KG1 (cell line): Measurements from ENCODE around the gene RELT.

Experiments
- DNase-seq: peaks from one replicate; lab custom pipeline; 2025; lab: John Stamatoyannopoulos, UW

Gene RELT

DNA sequence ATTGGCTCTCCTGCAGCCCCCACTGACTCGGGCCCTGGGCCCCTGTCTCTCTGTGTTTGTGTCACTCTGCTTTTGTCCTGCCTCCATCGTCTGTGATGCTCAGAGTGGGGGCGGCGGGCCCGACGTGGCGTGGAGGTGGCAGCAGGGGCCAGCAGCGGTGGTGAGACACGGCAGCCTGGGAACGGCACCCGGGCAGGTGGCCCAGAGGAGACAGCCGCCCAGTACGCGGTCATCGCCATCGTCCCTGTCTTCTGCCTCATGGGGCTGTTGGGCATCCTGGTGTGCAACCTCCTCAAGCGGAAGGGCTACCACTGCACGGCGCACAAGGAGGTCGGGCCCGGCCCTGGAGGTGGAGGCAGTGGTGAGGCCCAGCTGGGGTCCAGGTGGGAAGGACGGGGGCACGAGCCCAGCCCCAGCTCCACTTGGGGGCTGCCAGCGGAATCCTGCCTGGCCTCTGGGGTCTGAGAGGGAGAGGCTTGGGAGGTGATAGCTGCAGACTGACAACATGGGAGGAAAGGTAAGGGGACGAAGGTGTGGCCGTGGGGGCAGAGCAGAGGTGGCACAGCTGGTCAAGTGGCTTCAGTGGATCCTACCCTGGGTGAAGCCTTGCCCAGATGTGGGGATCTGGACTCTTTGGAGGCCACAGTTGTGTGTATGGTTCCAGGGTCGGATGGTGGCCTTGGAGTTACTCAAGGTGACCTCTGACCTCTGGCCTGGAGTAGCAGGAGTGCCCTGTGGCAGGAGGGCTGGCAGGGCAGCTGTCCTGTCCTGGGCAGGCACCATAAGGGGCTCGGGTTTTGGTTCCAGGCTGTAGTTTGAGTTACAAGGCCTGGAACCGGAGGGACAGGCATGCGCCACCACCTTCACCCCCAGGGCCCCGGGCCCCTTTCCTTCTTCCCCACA lies 16.2 kb downstream of the RELT start:
- no peak for DNase-seq

DNA sequence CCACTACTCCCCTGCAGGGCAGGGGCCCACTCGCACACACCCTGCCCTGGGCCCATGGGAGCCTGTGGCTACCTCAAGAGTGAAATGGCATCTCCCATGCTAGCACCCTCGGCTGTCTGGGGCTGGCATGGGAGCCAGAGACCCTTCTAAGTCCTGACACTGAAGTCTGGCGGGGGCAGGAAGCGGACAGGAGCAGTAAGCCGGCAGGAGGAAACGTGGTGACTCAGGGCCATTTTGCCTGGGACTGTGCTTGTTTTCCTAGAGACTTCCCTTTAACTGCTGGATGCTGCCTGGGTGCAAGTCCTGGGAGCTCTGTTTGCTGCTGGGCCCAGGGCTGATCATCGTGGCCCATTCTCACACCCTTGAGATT lies 16.8 kb downstream of the RELT start:
- no peak for DNase-seq

DNA sequence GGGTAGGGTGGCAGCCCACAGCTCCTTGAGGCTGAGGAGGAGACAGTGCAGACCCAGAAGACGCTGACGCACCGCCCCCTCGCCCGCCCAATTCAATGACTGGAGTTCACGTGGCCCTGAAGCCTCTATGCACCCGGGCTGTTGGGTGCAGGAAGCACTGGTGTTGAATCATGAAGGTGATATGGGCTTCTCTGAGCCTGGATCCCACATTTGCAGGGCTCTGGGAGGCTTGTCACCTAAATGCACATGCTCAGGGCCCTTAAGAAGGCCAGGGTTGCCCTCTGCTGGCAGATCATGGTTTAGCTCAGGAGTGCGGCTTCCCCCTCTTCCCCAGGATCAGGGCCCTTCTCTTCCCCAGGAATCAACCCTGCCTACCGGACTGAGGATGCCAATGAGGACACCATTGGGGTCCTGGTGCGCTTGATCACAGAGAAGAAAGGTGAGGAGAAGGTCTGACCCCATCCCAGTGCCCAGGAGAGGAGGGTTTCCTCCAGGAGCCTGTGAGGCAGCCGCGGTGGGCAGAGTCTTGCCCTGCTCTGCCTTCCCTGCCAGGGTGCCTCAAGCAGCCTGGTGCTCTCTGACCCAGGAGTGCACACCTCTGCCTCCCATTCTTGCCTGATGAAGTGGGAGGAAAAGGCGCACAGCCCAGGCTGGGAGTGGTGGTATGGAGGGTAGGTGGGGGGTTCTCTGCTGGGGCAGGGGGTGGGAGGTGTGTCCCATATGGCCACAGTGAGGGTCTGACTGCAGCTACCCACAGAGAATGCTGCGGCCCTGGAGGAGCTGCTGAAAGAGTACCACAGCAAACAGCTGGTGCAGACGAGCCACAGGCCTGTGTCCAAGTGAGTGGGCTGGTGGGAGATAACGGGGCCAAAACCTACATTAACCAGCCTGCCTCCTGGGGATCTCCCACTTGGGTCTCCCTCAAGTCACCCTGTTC lies 17.5 kb downstream of the RELT start:
- peak; percentile 41 for DNase-seq

DNA sequence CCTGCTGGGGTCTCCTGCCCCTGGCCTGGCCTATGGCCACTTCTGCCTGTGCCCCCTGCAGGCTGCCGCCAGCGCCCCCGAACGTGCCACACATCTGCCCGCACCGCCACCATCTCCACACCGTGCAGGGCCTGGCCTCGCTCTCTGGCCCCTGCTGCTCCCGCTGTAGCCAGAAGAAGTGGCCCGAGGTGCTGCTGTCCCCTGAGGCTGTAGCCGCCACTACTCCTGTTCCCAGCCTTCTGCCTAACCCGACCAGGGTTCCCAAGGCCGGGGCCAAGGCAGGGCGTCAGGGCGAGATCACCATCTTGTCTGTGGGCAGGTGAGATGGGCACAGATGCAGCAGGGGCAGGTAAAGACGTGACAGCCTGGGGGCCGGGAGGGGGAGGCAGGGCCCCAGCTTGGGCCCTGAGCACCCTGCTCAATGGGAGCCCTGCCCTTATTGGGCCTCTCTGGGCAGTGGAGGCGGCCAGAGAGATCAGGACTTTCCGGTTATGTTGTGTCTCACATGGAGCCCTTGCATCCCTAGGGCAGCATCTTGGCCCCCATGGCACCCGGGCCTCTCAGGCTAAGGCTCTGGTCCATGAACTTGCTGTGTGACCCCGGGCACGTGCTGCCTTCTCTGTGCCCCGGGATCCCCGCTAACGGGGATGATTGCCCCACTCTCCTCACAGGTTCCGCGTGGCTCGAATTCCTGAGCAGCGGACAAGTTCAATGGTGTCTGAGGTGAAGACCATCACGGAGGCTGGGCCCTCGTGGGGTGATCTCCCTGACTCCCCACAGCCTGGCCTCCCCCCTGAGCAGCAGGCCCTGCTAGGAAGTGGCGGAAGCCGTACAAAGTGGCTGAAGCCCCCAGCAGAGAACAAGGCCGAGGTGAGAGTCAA lies 18.5 kb downstream of the RELT start:
- DNase-seq: no peak

DNA sequence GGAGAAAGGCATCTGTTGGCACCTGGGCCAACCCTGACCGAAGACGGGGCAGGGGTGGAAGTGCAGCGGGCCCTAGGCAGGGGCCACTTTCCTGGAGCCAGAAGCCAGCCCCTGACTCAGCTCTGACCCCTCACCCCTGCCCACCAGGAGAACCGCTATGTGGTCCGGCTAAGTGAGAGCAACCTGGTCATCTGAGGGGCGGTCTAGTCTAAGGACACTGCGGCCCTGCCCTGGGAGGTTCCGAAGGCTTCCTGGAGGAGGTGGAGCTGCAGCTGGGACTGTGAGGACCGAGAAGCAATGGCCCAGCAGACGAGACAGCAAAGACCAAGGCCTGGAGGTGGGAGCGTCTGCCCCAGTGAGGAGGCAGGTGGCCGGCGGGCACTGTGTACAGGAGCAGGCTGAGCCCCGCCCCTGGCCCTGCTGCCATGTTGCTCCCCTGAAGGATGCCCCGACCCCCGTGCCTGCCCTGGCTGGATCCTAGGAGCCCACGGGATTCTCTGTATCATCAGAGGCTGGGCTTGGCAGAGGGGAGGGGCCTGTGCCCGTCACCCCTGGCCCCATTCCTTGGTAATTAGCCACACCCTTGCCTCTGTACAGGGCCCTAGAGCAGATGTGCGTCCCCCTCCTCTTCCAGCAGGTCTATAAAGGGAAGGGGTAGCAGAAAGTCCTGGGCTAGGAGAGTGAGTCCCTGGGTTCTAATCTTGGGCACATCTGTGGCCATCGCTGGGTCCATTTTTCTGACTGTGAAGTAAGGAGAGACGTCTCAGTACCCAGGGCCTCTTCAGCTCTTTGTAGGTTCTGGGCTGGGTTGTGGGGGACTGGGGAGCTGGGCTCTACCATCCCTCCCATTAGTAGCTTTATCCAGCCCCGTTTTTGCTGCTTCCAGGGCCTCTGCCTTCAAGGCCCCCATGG lies 19.4 kb downstream of the RELT start:
- no peak for DNase-seq

DNA sequence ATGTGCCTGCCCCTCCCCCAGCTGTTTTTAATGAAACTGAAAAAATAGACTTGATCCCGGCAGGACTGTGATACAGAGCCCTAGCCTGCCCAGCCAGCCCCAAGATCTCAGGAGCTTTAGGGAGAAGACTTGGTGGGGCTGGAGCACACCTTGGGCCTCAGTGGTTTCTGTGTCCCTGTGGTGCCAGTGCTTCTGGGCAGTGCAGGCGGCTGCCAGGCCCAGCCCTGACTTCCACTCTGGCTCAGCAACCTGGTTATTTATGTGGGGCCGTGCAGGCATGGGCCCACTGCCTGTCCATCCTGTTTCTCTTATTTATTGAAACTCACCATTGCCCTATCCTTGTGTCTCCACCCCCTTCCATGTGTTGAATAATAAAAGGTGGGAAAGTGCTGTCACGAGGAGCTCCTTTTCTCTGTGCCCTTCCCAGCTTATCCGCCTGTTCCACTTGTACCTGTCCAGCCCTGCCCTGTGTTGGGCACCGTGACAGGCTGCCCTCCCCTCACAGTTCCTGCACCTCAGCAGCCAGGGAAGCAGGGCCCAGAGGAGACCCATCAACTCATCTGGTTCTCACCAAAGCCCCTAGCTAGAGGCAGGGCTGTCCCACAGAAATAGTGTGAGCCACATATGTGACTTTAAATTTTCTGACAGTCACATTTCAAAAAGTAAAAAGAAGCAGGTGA lies 20.2 kb downstream of the RELT start:
- no peak for DNase-seq

DNA sequence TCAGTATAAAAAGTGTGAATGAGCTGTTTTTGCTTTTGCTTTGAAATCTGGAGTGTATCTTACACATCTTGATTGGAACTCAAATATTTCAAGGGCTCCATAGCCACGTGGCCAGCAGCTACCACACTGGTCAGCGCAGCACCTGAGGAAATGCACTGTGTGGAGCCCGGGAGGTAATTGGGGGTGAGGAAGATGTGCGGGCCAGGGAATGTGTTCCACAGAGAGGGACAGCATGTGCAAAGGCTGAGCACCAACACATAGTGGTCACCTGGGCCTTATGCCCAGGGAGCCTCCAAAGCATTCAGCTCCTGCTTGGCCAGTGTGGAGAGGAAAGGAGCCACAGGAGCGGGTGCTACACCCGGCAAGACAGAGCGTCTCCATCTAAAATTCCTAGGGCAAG lies 20.8 kb downstream of the RELT start:
- DNase-seq: no peak

DNA sequence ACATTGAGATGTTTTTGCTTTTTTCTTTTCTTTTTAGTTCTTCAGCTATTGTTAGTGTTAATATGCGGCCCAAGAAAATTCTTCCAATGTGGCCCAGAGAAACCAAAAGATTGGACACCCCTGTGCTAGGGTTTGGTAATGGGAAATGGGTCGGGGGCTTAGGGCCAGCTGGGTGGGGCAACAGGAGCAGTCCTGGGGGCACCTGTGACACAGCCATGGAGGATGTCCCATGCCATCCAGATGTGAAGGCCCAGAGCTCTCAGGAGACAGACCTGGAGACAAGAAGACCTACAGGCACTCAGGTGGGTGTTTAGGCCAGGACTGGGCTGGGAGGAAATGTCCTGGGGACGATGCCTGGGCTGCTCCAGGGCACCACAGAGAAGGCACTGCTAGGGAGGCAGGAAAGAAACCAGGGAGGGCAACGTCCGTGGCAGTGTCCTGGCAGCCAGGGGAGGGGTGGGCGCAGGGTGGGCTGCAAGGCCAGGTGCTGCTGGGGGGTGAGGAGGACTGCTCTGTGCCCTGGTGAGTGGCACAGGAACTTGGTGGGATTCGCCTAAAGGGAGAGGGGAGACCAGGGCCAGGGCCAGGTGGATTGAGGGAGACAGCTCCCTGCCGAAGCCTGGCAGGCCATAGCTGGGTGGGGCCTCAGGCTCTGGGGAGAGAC lies 21.4 kb downstream of the RELT start:
- DNase-seq: no peak

DNA sequence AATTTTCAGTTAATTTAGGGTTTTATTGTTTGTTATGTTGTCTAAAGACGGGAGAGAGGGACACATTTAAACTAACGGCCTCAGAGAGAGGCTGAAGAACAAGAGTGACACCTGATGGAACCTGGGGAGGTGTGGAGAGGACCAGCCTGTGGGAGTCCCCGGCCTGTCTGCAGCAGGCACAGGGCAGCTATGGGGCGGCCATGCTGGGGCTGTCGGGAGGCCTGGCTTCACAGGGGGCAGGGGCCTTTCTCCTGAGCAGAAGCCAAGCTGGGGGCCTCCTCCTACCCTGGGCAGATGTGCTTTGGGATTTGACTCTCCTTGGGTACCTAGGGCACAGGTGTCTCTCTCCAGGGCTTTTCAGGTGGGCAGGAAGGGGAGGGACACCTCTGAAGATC lies 21.9 kb downstream of the RELT start:
- no peak for DNase-seq

DNA sequence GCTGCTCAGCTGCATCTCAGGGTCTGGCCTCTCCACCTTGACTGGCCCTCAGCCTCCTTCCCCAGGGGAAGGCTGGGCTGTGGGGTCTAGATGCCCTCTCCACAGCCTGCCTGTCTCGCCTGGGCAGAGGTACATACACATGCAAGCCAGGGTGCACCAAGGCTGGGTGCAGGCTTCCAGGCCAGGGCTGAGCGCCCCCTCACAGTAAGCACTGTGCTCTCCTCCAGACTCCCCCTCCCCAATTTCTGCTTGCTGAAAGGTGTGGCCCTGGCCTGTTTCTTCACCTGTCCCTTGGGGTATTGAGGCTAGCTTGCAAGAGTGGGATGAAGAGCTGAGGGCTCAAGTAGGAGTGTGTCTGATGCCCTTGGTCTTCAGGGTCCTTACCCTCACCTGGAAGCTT lies 22.5 kb downstream of the RELT start:
- DNase-seq: no peak

DNA sequence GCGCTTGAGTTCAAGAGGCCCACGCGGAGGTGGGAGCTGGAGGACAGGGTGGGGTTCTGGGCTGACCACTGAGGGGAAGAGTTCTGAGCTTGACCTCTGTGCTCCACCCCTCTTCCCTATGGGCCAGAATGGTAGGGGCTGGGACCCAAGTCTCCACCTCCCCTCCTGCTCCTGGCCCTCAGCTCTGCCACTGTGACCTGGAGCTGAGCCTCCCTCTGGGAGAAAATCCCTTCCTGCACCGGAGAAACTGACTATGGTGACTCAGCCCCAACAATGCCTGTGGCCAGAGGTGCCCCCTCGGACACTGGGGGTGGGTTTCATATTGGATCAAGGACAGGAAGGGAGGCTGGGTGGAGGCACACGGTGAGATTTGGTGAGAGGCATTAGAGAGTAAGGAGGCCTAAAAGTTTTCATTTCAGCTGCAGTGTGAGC lies 23.0 kb downstream of the RELT start:
- DNase-seq: no peak

DNA sequence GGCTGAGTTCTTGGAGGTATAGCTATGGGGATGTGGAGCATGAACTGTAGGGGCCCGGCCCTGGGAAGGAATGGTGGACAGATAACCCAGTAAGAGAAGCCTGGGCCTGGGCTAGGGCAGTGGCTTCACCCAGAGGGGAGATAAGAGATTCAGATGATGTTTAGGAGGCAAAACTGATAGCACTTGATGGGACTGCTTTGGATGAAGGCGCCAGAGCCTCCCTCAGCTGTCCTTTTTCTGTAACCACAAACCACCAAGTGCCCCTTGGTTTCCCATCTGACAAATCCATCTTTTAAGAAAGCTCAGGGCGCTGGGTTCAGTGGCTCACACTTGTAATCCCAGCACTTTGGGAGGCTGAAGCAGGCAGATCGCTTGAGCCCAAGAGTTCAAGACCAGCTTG lies 23.4 kb downstream of the RELT start:
- no peak for DNase-seq

DNA sequence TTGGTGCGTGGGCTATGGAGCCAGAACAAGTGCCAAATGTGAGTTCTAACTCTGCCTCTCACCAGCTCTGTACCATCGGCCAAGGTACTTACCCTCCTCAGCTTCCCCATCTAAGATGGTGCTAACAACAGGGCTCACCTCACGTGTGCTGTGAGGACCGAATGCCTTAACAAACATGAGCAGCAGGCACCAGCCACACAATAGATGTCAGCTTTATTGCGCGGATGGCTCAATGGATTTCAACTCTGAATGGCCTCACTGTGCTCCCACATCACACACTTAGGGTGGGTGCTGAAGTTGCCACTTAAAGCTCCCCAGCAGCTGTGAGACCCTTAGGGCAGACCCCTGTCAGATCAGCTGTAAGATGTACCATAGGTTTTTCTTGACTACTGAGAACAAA lies 24.1 kb downstream of the RELT start:
- DNase-seq: no peak

DNA sequence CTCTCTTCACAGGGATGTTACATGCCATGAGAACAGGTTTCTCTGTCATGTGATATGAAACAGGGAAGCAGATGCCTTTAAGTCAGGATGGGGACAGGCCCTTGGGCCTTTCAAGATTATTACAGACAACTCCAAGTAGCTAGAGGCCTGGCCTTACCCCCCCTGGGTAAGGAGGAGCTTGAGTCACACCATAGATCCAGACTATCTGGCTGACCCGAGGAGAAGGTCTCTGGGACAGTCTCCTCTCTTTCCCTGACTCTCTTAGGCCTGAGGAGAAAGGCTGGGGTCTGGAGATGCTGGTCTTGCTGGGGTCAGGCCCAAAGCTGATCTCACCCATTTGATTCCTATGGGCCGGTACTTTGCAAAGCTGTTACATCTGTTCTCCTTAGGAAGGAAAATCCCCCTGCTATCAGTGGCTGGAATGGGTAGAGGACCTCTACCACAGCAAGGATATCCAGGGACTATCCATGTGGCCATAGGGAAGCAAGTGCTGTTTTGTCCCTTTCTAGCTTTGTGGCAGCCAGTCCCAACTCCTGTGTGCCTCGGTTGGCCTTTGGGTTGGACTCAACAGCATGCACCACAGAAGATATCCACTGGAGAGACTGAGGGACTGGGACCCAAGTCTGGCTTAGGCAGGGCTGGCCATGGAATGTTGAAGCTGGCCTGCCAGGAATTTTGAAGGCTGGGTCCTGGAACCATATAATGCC lies 25.2 kb downstream of the RELT start:
- DNase-seq: no peak

DNA sequence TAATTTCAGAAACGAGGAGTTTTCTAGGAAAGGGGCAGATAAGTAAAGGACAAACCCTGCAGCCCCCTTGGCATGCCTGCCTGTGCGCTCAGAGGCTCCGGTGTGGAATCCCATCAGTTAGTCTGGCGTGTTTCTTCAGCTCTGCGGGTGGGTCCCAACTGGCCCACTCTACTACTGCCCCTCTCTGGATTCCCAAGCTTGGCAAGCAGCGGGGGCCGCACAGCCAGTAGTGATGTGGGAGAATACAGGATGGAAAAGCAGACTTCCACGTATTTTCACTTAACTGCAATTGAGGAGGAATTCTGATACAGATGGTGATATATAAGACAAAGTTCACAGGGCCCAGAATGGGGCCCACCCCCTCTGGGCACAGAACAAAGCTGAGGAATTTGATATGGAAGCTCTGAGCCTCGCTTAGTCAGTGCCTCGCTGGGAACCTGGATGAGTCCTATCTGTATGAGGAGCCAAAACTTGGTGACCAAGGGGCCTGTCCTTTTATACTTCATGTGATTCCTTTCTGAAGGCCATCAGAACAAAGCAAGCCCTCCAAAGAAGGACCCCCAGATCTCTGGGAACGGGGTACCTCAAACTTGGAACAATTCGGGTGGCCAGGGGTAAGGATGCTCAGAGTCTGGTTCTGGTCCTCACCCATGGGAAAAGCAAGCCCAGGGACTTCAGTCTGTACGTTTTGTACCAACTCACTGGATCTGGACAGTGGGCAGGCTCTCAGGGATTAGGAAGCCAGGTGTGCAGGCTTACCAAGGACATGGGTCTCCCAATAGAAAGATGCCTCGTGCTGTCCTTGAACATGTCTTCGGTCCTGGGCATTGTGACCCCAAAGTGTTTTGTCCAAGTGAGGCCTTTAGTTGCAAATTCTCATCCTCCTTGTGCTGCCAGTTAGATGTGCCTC lies 26.0 kb downstream of the RELT start:
- no peak for DNase-seq

DNA sequence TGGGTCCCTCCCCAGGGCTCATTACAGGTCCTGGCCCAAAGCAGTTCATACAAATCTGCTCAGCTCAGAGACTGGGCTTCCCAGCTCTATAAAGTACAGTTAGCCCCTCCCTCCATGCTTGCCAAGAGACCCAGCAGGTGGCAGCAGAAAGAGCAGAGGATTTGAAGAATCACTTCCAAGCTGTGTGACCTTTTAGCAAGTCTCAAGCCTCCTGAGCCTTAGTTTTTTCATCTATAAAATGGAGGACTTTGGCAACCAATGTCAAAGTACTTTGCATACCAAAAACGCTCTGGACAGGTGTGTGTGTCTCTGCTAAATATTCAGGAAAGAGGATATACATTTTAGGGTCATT lies 26.6 kb downstream of the RELT start:
- no peak for DNase-seq

DNA sequence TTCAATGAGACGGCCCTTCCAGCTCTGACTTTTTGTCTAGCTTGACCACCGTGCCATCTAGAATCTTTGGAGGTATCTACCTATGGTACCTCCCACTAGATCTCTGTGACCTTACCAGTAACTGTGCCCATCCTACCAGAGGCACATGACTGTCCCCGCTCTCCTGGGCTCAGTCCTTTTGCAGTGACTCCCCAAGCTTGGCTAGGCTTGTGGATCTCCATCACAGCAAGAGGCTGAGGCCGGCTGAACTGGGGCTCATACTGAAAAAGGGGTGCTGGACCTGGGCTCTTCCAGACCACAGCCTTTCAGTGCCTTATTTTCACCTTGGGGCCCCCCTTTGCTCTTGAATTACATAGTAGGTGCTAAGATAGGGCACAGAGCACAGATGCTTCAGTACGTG lies 27.3 kb downstream of the RELT start:
- no peak for DNase-seq

DNA sequence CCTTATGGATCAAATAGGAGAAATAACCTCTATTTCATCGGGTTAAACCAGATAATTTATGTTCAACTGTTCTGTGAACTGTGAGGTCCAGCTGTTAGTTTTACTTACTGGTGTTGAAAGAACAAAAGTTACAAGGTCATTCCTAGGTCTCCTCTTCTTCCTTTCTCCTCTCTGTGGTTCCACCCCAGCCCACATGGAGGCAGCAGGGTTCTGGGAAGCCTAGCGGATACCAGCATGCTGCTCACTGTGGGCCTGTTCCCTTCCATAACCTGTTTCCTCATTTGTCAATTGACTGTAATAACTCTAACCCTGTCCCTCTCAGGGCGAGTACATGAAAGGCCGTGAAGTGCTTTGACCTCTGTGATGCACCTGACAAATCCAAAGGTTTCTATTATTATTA lies 27.8 kb downstream of the RELT start:
- no peak for DNase-seq
